Measurements from ENCODE around the gene AGAP4. TPM values are rescaled to one million over a fixed set of nuclear protein-coding genes. Genes with fewer than 3 reads are reported as not detected.

The AGAP4 gene
- total RNA-seq, 8 experiments from 2014 or later = 7.9 to 21.3 (median 12.8) TPM

Other genes starting within 250 kb of the AGAP4 start
- 10 to 100 TPM in 3 of 8 experiments, 1 to 10 TPM in 5; 5.1 to 14.4 (median 9.0) TPM for gene ZFAND4, start 174.7 kb downstream of the AGAP4 start, total RNA-seq
- gene WASHC2C, start 120.2 kb downstream of the AGAP4 start, total RNA-seq = 10 to 100 TPM in 7 of 8 experiments, 1 to 10 TPM in 1; 9.4 to 40.3 (median 27.5) TPM
- gene TIMM23, start 125.0 kb upstream of the AGAP4 start, total RNA-seq = 100 to 1,000 TPM in 1 of 8 experiments, 10 to 100 TPM in 7; 42.2 to 105 (median 88.5) TPM
- 100 to 1,000 TPM in 6 of 8 experiments, 10 to 100 TPM in 2; 88.3 to 178 (median 109) TPM for gene NCOA4, start 183.1 kb upstream of the AGAP4 start, total RNA-seq
- gene MSMB, start 198.8 kb upstream of the AGAP4 start, total RNA-seq = not detected